NCI-H2196 (cell line): ENCODE results near the gene MACF1.
"Not testable (repeated sequence)": the region's sequence is repeated elsewhere in the genome, so short reads cannot be mapped to it uniquely, and the experiment has no call there.

Experiments
- DNase-seq: peaks from one replicate; lab custom pipeline; 2025; ENCODE audit not compliant: unreplicated experiment; lab: John Stamatoyannopoulos, UW

Gene MACF1

GRCh38 chr1:39507230-39507928 is 302.9 kb downstream of the MACF1 start:
- no peak for DNase-seq

GRCh38 chr1:39508266-39508665 is 303.8 kb downstream of the MACF1 start:
- DNase-seq: no peak

GRCh38 chr1:39508857-39509305 is 304.4 kb downstream of the MACF1 start:
- no peak for DNase-seq

- DNase-seq: no peak
Observed at GRCh38 chr1:39509360-39510009, 305.0 kb downstream of the MACF1 start.

- not testable (repeated sequence) for DNase-seq
Observed at GRCh38 chr1:39510570-39511186, 306.2 kb downstream of the MACF1 start.

- DNase-seq: not testable (repeated sequence)
Observed at GRCh38 chr1:39511477-39511876, 307.0 kb downstream of the MACF1 start.

- not testable (repeated sequence) for DNase-seq
Observed at GRCh38 chr1:39512234-39512847, 307.8 kb downstream of the MACF1 start.

- DNase-seq: not testable (repeated sequence)
Observed at GRCh38 chr1:39514710-39515124, 310.2 kb downstream of the MACF1 start.

- DNase-seq: not testable (repeated sequence)
Observed at GRCh38 chr1:39515131-39516086, 310.9 kb downstream of the MACF1 start.

- not testable (repeated sequence) for DNase-seq
Observed at GRCh38 chr1:39516841-39517240, 312.3 kb downstream of the MACF1 start.

GRCh38 chr1:39517936-39518335 is 313.4 kb downstream of the MACF1 start:
- DNase-seq: not testable (repeated sequence)

- not testable (repeated sequence) for DNase-seq
Observed at GRCh38 chr1:39519376-39519775, 314.9 kb downstream of the MACF1 start.

GRCh38 chr1:39522221-39522620 is 317.7 kb downstream of the MACF1 start:
- not testable (repeated sequence) for DNase-seq

GRCh38 chr1:39522661-39523567 is 318.4 kb downstream of the MACF1 start:
- DNase-seq: no peak

- DNase-seq: no peak
Observed at GRCh38 chr1:39524171-39524570, 319.7 kb downstream of the MACF1 start.

- DNase-seq: no peak
Observed at GRCh38 chr1:39524591-39525365, 320.3 kb downstream of the MACF1 start.

GRCh38 chr1:39525366-39526165 is 321.1 kb downstream of the MACF1 start:
- no peak for DNase-seq
